Measurements from ENCODE around the gene PDE1C.

Gene PDE1C

GRCh38 chr7:31950091-31950755, 120.0 kb downstream of the PDE1C start:
- 54% methylated on average over 2 of the region's 4 CpGs for WGBS

GRCh38 chr7:31948029-31948428, 122.2 kb downstream of the PDE1C start:
- no peaks in the 10 kb centered on the region for H3K36me3 ChIP-seq (ENCODE audit: control insufficient read depth in 1 of 2, insufficient read depth in 2 of 2, low read depth in 1 of 2, low read length in 2 of 2)
- no peak overlapping the region for H3K4me2 ChIP-seq (ENCODE audit: low read length, poor library complexity, severe bottlenecking)
- peak; percentile 92 for DNase-seq
- H2AK5ac ChIP-seq (ENCODE audit: low read length, severe bottlenecking): no peak overlapping the region
- no peak overlapping the region for H2BK5ac ChIP-seq (ENCODE audit: low read depth, low read length, poor library complexity, severe bottlenecking)
- H2BK120ac ChIP-seq (ENCODE audit: low read depth, low read length): no peak overlapping the region
- no peak overlapping the region for H3K23ac ChIP-seq (ENCODE audit: low read length in 2 of 2)
- H3K79me1 ChIP-seq (replicated peaks; ENCODE audit: low read length, poor library complexity, severe bottlenecking): peaks cover 20% of the 10 kb centered on the region
- no peak overlapping the region for H2BK12ac ChIP-seq (ENCODE audit: low read length in 2 of 2)
- WGBS: 13% methylated on average over 1 of the region's 1 CpG
- peak overlapping the region; percentile 85 for H3K27ac ChIP-seq (ENCODE audit: low read length, poor library complexity, severe bottlenecking)
- peaks cover 24% of the 10 kb centered on the region for H3K9me3 ChIP-seq (ENCODE audit: control insufficient read depth, low read length)
- H2AFZ ChIP-seq (ENCODE audit: low read depth, low read length): no peak overlapping the region
- H3K4me1 ChIP-seq (ENCODE audit: control insufficient read depth, insufficient read depth, low read depth, low read length): peaks cover 1% of the 10 kb centered on the region
- H3K14ac ChIP-seq (ENCODE audit: low read length in 2 of 2): no peak overlapping the region
- H3K4me3 ChIP-seq (ENCODE audit: insufficient read depth in 1 of 2, low read depth in 1 of 2, low read length in 2 of 2): no peak overlapping the region
- peak overlapping the region; percentile 73 for H3K9ac ChIP-seq (ENCODE audit: low read length)
- no peak overlapping the region for H4K8ac ChIP-seq (ENCODE audit: low read length)
- no peaks in the 10 kb centered on the region for H3K27me3 ChIP-seq (ENCODE audit: control insufficient read depth in 1 of 2, insufficient read depth in 1 of 2, low read length in 2 of 2)
- H3K4ac ChIP-seq (ENCODE audit: low read depth in 1 of 2, low read length in 2 of 2): no peak overlapping the region
- H3K18ac ChIP-seq (ENCODE audit: low read depth in 1 of 2, low read length in 2 of 2): peak overlapping the region in 1 of 2 experiments; percentile 24
- H4K91ac ChIP-seq (ENCODE audit: low read length): no peak overlapping the region
- H2BK15ac ChIP-seq (ENCODE audit: low read depth, poor library complexity, severe bottlenecking): no peak overlapping the region

More at GRCh38 chr7:31950091-31950755, 120.0 kb downstream of the PDE1C start:
- Histone ChIP-seq H3K4ac (ENCODE audit: low read depth in 1 of 2, low read length in 2 of 2) (peak overlapping the region in 1 of 2 experiments; percentile 2), H3K79me1 (replicated peaks; ENCODE audit: low read length, poor library complexity, severe bottlenecking) (peaks cover 22% of the 10 kb centered on the region), H3K18ac (ENCODE audit: low read depth in 1 of 2, low read length in 2 of 2) (peak overlapping the region; percentile 66 to 94), H4K91ac (ENCODE audit: low read length) (peak overlapping the region; percentile 50), H3K4me2 (ENCODE audit: low read length, poor library complexity, severe bottlenecking) (no peak overlapping the region), H3K9ac (ENCODE audit: low read length) (no peak overlapping the region), H3K14ac (ENCODE audit: low read length in 2 of 2) (no peak overlapping the region), H3K9me3 (ENCODE audit: control insufficient read depth, low read length) (peaks cover 21% of the 10 kb centered on the region), H2BK5ac (ENCODE audit: low read depth, low read length, poor library complexity, severe bottlenecking) (no peak overlapping the region), H3K27me3 (ENCODE audit: control insufficient read depth in 1 of 2, insufficient read depth in 1 of 2, low read length in 2 of 2) (no peaks in the 10 kb centered on the region), H3K36me3 (ENCODE audit: control insufficient read depth in 1 of 2, insufficient read depth in 2 of 2, low read depth in 1 of 2, low read length in 2 of 2) (no peaks in the 10 kb centered on the region), H4K8ac (ENCODE audit: low read length) (no peak overlapping the region), H2AK5ac (ENCODE audit: low read length, severe bottlenecking) (no peak overlapping the region), H3K27ac (ENCODE audit: low read length, poor library complexity, severe bottlenecking) (no peak overlapping the region), H3K4me3 (ENCODE audit: insufficient read depth in 1 of 2, low read depth in 1 of 2, low read length in 2 of 2) (no peak overlapping the region), H3K23ac (ENCODE audit: low read length in 2 of 2) (no peak overlapping the region), H2BK12ac (ENCODE audit: low read length in 2 of 2) (no peak overlapping the region), H3K4me1 (ENCODE audit: control insufficient read depth, insufficient read depth, low read depth, low read length) (peaks cover 1% of the 10 kb centered on the region), H2BK120ac (ENCODE audit: low read depth, low read length) (no peak overlapping the region), H2BK15ac (ENCODE audit: low read depth, poor library complexity, severe bottlenecking) (no peak overlapping the region), H2AFZ (ENCODE audit: low read depth, low read length) (no peak overlapping the region)
- peak; percentile 79 for DNase-seq

GRCh38 chr7:31940167-31940566, 130.0 kb downstream of the PDE1C start:
- H3K23ac ChIP-seq (ENCODE audit: low read length in 2 of 2): no peak overlapping the region
- H3K18ac ChIP-seq (ENCODE audit: low read depth in 1 of 2, low read length in 2 of 2): peak overlapping the region in 1 of 2 experiments; percentile 64
- H4K8ac ChIP-seq (ENCODE audit: low read length): no peak overlapping the region
- H2AFZ ChIP-seq (ENCODE audit: low read depth, low read length): no peak overlapping the region
- H3K9me3 ChIP-seq (ENCODE audit: control insufficient read depth, low read length): peaks cover 3% of the 10 kb centered on the region
- H3K4me1 ChIP-seq (ENCODE audit: control insufficient read depth, insufficient read depth, low read depth, low read length): peaks cover 5% of the 10 kb centered on the region
- peaks cover 15% of the 10 kb centered on the region for H3K79me1 ChIP-seq (replicated peaks; ENCODE audit: low read length, poor library complexity, severe bottlenecking)
- no peak for DNase-seq
- H2AK5ac ChIP-seq (ENCODE audit: low read length, severe bottlenecking): no peak overlapping the region
- no peak overlapping the region for H4K91ac ChIP-seq (ENCODE audit: low read length)
- no peaks in the 10 kb centered on the region for H3K27me3 ChIP-seq (ENCODE audit: control insufficient read depth in 1 of 2, insufficient read depth in 1 of 2, low read length in 2 of 2)
- H3K14ac ChIP-seq (ENCODE audit: low read length in 2 of 2): no peak overlapping the region
- peak overlapping the region; percentile 66 for H3K27ac ChIP-seq (ENCODE audit: low read length, poor library complexity, severe bottlenecking)
- no peak overlapping the region for H3K4me2 ChIP-seq (ENCODE audit: low read length, poor library complexity, severe bottlenecking)
- no peak overlapping the region for H2BK120ac ChIP-seq (ENCODE audit: low read depth, low read length)
- H3K4ac ChIP-seq (ENCODE audit: low read depth in 1 of 2, low read length in 2 of 2): no peak overlapping the region
- H3K4me3 ChIP-seq (ENCODE audit: insufficient read depth in 1 of 2, low read depth in 1 of 2, low read length in 2 of 2): no peak overlapping the region
- H3K36me3 ChIP-seq (ENCODE audit: control insufficient read depth in 1 of 2, insufficient read depth in 2 of 2, low read depth in 1 of 2, low read length in 2 of 2): no peaks in the 10 kb centered on the region
- no peak overlapping the region for H3K9ac ChIP-seq (ENCODE audit: low read length)
- no peak overlapping the region for H2BK15ac ChIP-seq (ENCODE audit: low read depth, poor library complexity, severe bottlenecking)
- no peak overlapping the region for H2BK5ac ChIP-seq (ENCODE audit: low read depth, low read length, poor library complexity, severe bottlenecking)
- no peak overlapping the region for H2BK12ac ChIP-seq (ENCODE audit: low read length in 2 of 2)
- 89% methylated on average over 1 of the region's 1 CpG for whole genome bisulfite sequencing

- H4K8ac ChIP-seq (ENCODE audit: low read length): no peak overlapping the region
- no peak overlapping the region for H3K14ac ChIP-seq (ENCODE audit: low read length in 2 of 2)
- H3K4me2 ChIP-seq (ENCODE audit: low read length, poor library complexity, severe bottlenecking): no peak overlapping the region
- H3K27ac ChIP-seq (ENCODE audit: low read length, poor library complexity, severe bottlenecking): peak overlapping the region; percentile 62
- DNase-seq: no peak
- H2BK15ac ChIP-seq (ENCODE audit: low read depth, poor library complexity, severe bottlenecking): no peak overlapping the region
- H3K27me3 ChIP-seq (ENCODE audit: control insufficient read depth in 1 of 2, insufficient read depth in 1 of 2, low read length in 2 of 2): no peaks in the 10 kb centered on the region
- no peak overlapping the region for H3K23ac ChIP-seq (ENCODE audit: low read length in 2 of 2)
- no peak overlapping the region for H4K91ac ChIP-seq (ENCODE audit: low read length)
- H3K9me3 ChIP-seq (ENCODE audit: control insufficient read depth, low read length): peaks cover 2% of the 10 kb centered on the region
- H3K79me1 ChIP-seq (replicated peaks; ENCODE audit: low read length, poor library complexity, severe bottlenecking): peaks cover 12% of the 10 kb centered on the region
- H3K18ac ChIP-seq (ENCODE audit: low read depth in 1 of 2, low read length in 2 of 2): no peak overlapping the region
- no peak overlapping the region for H2BK120ac ChIP-seq (ENCODE audit: low read depth, low read length)
- no peak overlapping the region for H2BK5ac ChIP-seq (ENCODE audit: low read depth, low read length, poor library complexity, severe bottlenecking)
- no peak overlapping the region for H2AK5ac ChIP-seq (ENCODE audit: low read length, severe bottlenecking)
- peaks cover 5% of the 10 kb centered on the region for H3K4me1 ChIP-seq (ENCODE audit: control insufficient read depth, insufficient read depth, low read depth, low read length)
- H3K9ac ChIP-seq (ENCODE audit: low read length): peak overlapping the region; percentile 28
- no peak overlapping the region for H3K4me3 ChIP-seq (ENCODE audit: insufficient read depth in 1 of 2, low read depth in 1 of 2, low read length in 2 of 2)
- H3K36me3 ChIP-seq (ENCODE audit: control insufficient read depth in 1 of 2, insufficient read depth in 2 of 2, low read depth in 1 of 2, low read length in 2 of 2): no peaks in the 10 kb centered on the region
- no peak overlapping the region for H2BK12ac ChIP-seq (ENCODE audit: low read length in 2 of 2)
- WGBS: 92% methylated on average over 3 of the region's 3 CpGs
- no peak overlapping the region for H3K4ac ChIP-seq (ENCODE audit: low read depth in 1 of 2, low read length in 2 of 2)
- no peak overlapping the region for H2AFZ ChIP-seq (ENCODE audit: low read depth, low read length)
Measured at GRCh38 chr7:31939076-31939475, 131.1 kb downstream of the PDE1C start.

Data from mesenchymal stem cell (in vitro differentiated cells and primary cell).